Measurements from ENCODE around the gene TAMM41.

The TAMM41 gene

GRCh38 chr3:11832981-11833905 is 13.4 kb downstream of the TAMM41 start:
- no peak overlapping the region for H3K4me3 ChIP-seq (ENCODE audit: low read depth in 1 of 2, low read length in 1 of 2)

GRCh38 chr3:11829416-11829815 is 17.3 kb downstream of the TAMM41 start:
- peaks cover 59% of the 10 kb centered on the region for H3K36me3 ChIP-seq
- H3K27me3 ChIP-seq = no peaks in the 10 kb centered on the region
- no peaks in the 10 kb centered on the region for H3K9me3 ChIP-seq
- no peak overlapping the region for H3K4me3 ChIP-seq (ENCODE audit: low read depth in 1 of 2, low read length in 1 of 2)
- H3K4me1 ChIP-seq (ENCODE audit: control insufficient read depth in 1 of 2, insufficient read depth in 1 of 2, low read depth in 1 of 2, low read length in 1 of 2) = no peaks in the 10 kb centered on the region
- H3K27ac ChIP-seq = no peak overlapping the region
- TF ChIP-seq CTCF (IDR thresholded peaks at IDR 0.05) = no peak

More at GRCh38 chr3:11832981-11833905, 13.4 kb downstream of the TAMM41 start:
- no peak for TF ChIP-seq CTCF (IDR thresholded peaks at IDR 0.05)
- no peaks in the 10 kb centered on the region for H3K27me3 ChIP-seq
- H3K27ac ChIP-seq = no peak overlapping the region
- H3K4me1 ChIP-seq (ENCODE audit: control insufficient read depth in 1 of 2, insufficient read depth in 1 of 2, low read depth in 1 of 2, low read length in 1 of 2) = no peaks in the 10 kb centered on the region
- peaks cover 53% of the 10 kb centered on the region for H3K36me3 ChIP-seq
- no peaks in the 10 kb centered on the region for H3K9me3 ChIP-seq

DNA sequence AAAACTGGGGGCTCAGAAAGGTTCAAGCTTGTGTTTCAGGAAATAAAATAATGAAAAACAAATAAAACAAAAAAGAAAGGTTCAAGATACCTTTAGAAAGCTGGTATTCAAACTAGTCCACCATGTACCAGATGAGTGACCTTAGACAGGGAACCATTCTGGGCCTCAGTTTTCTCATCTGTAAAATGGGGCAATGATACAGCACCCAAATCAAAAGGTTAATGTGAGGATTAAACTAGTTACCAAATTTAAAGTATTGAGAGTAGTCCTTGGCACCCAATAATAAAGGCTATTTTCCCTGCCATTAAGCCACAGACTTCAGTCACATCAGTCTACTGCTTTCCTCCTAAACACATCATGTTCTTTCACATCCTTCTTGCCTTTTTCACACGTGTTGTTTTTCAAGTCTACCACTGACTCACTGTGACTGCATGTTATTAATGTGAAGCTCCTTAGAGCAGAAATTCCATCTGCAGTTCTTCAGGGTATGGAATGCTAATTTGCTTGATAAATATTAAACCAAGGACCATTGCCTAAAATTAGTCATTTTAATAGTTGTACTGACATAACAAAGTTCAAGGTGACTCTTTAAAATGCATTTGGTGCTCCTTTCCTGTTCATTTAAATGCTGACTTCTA is 19.9 kb downstream of the TAMM41 start:
- no peak for TF ChIP-seq CTCF (IDR thresholded peaks at IDR 0.05)
- peaks cover 48% of the 10 kb centered on the region for H3K36me3 ChIP-seq

DNA sequence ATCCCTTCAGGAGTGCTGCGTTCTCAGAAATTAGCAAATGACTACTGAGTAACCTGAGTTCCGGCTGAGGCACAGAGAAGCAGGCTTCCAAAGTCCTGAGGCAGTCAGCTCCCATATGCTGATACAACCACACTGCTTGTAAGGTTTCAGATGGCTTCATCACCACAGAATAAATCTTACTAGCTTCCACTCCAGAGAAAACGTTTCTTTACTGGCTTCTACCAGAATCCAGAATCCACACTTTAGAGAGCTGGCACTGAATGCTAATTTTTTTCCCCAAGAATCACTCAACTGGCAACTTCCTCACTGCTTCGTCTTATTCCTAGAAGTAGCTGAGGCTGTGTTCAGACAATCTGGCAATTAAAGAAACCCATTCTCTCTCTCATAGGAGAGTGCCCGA is 21.4 kb downstream of the TAMM41 start:
- H3K4me3 ChIP-seq (ENCODE audit: low read depth in 1 of 2, low read length in 1 of 2) = no peak overlapping the region
- H3K4me1 ChIP-seq (ENCODE audit: control insufficient read depth in 1 of 2, insufficient read depth in 1 of 2, low read depth in 1 of 2, low read length in 1 of 2) = no peaks in the 10 kb centered on the region
- no peaks in the 10 kb centered on the region for H3K9me3 ChIP-seq
- H3K27me3 ChIP-seq = no peaks in the 10 kb centered on the region
- peaks cover 51% of the 10 kb centered on the region for H3K36me3 ChIP-seq
- no peak overlapping the region for H3K27ac ChIP-seq
- no peak for TF ChIP-seq CTCF (IDR thresholded peaks at IDR 0.05)

More for the DNA sequence above, 19.9 kb downstream of the TAMM41 start:
- no peak overlapping the region for H3K27ac ChIP-seq
- H3K27me3 ChIP-seq = no peaks in the 10 kb centered on the region
- H3K4me1 ChIP-seq (ENCODE audit: control insufficient read depth in 1 of 2, insufficient read depth in 1 of 2, low read depth in 1 of 2, low read length in 1 of 2) = no peaks in the 10 kb centered on the region
- no peak overlapping the region for H3K4me3 ChIP-seq (ENCODE audit: low read depth in 1 of 2, low read length in 1 of 2)
- H3K9me3 ChIP-seq = no peaks in the 10 kb centered on the region

- H3K9me3 ChIP-seq = no peaks in the 10 kb centered on the region
- no peak for TF ChIP-seq CTCF (IDR thresholded peaks at IDR 0.05)
- H3K27me3 ChIP-seq = no peaks in the 10 kb centered on the region
- peaks cover 21% of the 10 kb centered on the region for H3K36me3 ChIP-seq
- H3K4me1 ChIP-seq (ENCODE audit: control insufficient read depth in 1 of 2, insufficient read depth in 1 of 2, low read depth in 1 of 2, low read length in 1 of 2) = no peaks in the 10 kb centered on the region
- H3K27ac ChIP-seq = no peak overlapping the region
- H3K4me3 ChIP-seq (ENCODE audit: low read depth in 1 of 2, low read length in 1 of 2) = no peak overlapping the region
Measured at GRCh38 chr3:11820531-11821041, 26.1 kb downstream of the TAMM41 start.
